HG03575 (cell line): ENCODE results near the gene SIPA1.
A peak's percentile ranks its signal among the peaks of the same experiment; 100 is the strongest.

ENCODE experiments used
- ATAC-seq: cut with Tn5 transposase; IDR thresholded peaks from one replicate; pipeline ENCODE4 v1.9.1; 2021; ENCODE audit not compliant: unreplicated experiment, insufficient number of reproducible peaks, low FRiP score; ENCODE audit errors: extremely low read depth

The SIPA1 gene

GRCh38 chr11:65606876-65607613 is 30.9 kb upstream of the SIPA1 start:
- no peak for ATAC-seq

- ATAC-seq, result no peak
Measured at GRCh38 chr11:65607614-65608426, 30.1 kb upstream of the SIPA1 start.

GRCh38 chr11:65609229-65609628 is 28.7 kb upstream of the SIPA1 start:
- no peak for ATAC-seq

- no peak for ATAC-seq
Measured at GRCh38 chr11:65609665-65610064, 28.2 kb upstream of the SIPA1 start.

GRCh38 chr11:65610404-65610803 is 27.5 kb upstream of the SIPA1 start:
- ATAC-seq, result no peak

GRCh38 chr11:65611028-65611757 is 26.7 kb upstream of the SIPA1 start:
- no peak for ATAC-seq

- ATAC-seq, result no peak
Measured at GRCh38 chr11:65611758-65612603, 25.9 kb upstream of the SIPA1 start.

GRCh38 chr11:65612691-65613090 is 25.2 kb upstream of the SIPA1 start:
- no peak for ATAC-seq

- ATAC-seq, result no peak
Measured at GRCh38 chr11:65613091-65613928, 24.6 kb upstream of the SIPA1 start.

- peak; percentile 46 for ATAC-seq
Measured at GRCh38 chr11:65615229-65615949, 22.5 kb upstream of the SIPA1 start, which contains the start of gene PCNX3. Gene PCNX3 (plus strand): TSS chr11:65615776. CDS start chr11:65616312, 536 bp downstream.

- ATAC-seq, result no peak
Measured at GRCh38 chr11:65615950-65616574, 21.8 kb upstream of the SIPA1 start.

- ATAC-seq, result no peak
Measured at GRCh38 chr11:65616575-65617001, 21.3 kb upstream of the SIPA1 start.

GRCh38 chr11:65617136-65617850 is 20.6 kb upstream of the SIPA1 start:
- ATAC-seq, result no peak

- ATAC-seq, result no peak
Measured at GRCh38 chr11:65617990-65618751, 19.7 kb upstream of the SIPA1 start.

- no peak for ATAC-seq
Measured at GRCh38 chr11:65618763-65619162, 19.1 kb upstream of the SIPA1 start.
